Subcutaneous abdominal adipose tissue (tissue), 5 donors: ENCODE measurements around the gene EFS.

Experiments
- H3K27ac ChIP-seq: one replicate; pipeline ENCODE4 v1.7.0; 2013; ENCODE audit warnings: low read depth, mild to moderate bottlenecking, inconsistent platforms, low read length, moderate library complexity
- H3K27me3 ChIP-seq, 5 donors: one replicate each; pipeline ENCODE4 v1.7.0; 2013; ENCODE audit warnings: low read length in 5 of 5, inconsistent platforms in 1 of 5; ENCODE audit not compliant: control insufficient read depth in 5 of 5, insufficient read depth in 4 of 5
- H3K36me3 ChIP-seq, 5 donors: one replicate each; pipeline ENCODE4 v1.7.0; 2013; ENCODE audit warnings: low read length in 5 of 5; ENCODE audit not compliant: control insufficient read depth in 5 of 5, insufficient read depth in 5 of 5
- H3K4me1 ChIP-seq, 5 donors: one replicate each; pipeline ENCODE4 v1.7.0; 2013; ENCODE audit warnings: low read length in 5 of 5, mild to moderate bottlenecking in 3 of 5, moderate library complexity in 1 of 5; ENCODE audit not compliant: control insufficient read depth in 5 of 5, insufficient read depth in 5 of 5
- H3K4me3 ChIP-seq, 5 donors: one replicate each; pipeline ENCODE4 v1.7.0; 2013; ENCODE audit warnings: low read length in 5 of 5, low read depth in 1 of 5
- H3K9ac ChIP-seq, 5 donors: one replicate each; pipeline ENCODE4 v1.7.0; 2013; ENCODE audit warnings: low read length in 5 of 5, mild to moderate bottlenecking in 4 of 5, moderate library complexity in 3 of 5
- H3K9me3 ChIP-seq, 5 donors: one replicate each; pipeline ENCODE4 v1.7.0; 2013; ENCODE audit warnings: low read length in 5 of 5; ENCODE audit not compliant: control insufficient read depth in 5 of 5
- donor health status: healthy.
- donor health status: healthy.
- donor health status: healthy.
- donor health status: healthy.
- donor health status: healthy.

Gene EFS

GRCh38 chr14:23406725-23407355 is 41.9 kb upstream of the EFS start:
- Histone ChIP-seq H3K4me1 (no peaks in the 10 kb centered on the region), H3K9me3 (no peaks in the 10 kb centered on the region), H3K27me3 (peaks cover 2 to 36% (median 20%) of the 10 kb centered on the region in 5 donors), H3K4me3 (no peak overlapping the region), H3K27ac (no peak overlapping the region), H3K36me3 (no peaks in the 10 kb centered on the region), H3K9ac (no peak overlapping the region)

- Histone ChIP-seq H3K9me3 (no peaks in the 10 kb centered on the region), H3K36me3 (no peaks in the 10 kb centered on the region), H3K4me1 (no peaks in the 10 kb centered on the region), H3K27me3 (peaks cover 2 to 34% (median 20%) of the 10 kb centered on the region in 5 donors), H3K9ac (no peak overlapping the region), H3K27ac (no peak overlapping the region), H3K4me3 (no peak overlapping the region)
Observed at GRCh38 chr14:23406244-23406643, 41.3 kb upstream of the EFS start.

- Histone ChIP-seq H3K36me3 (no peaks in the 10 kb centered on the region), H3K9me3 (no peaks in the 10 kb centered on the region), H3K27me3 (peaks cover 2 to 34% (median 20%) of the 10 kb centered on the region in 5 donors), H3K9ac (no peak overlapping the region), H3K4me1 (no peaks in the 10 kb centered on the region), H3K27ac (no peak overlapping the region), H3K4me3 (no peak overlapping the region)
Observed at GRCh38 chr14:23405516-23406025, 40.6 kb upstream of the EFS start.

GRCh38 chr14:23405096-23405495 is 40.1 kb upstream of the EFS start:
- no peak overlapping the region for H3K4me3 ChIP-seq
- peaks cover 2 to 32% (median 20%) of the 10 kb centered on the region in 5 donors for H3K27me3 ChIP-seq
- H3K4me1 ChIP-seq, result no peaks in the 10 kb centered on the region
- H3K27ac ChIP-seq, result no peak overlapping the region
- no peaks in the 10 kb centered on the region for H3K9me3 ChIP-seq
- H3K36me3 ChIP-seq, result no peaks in the 10 kb centered on the region
- no peak overlapping the region for H3K9ac ChIP-seq

- H3K27me3 ChIP-seq, result peaks cover 2 to 32% (median 20%) of the 10 kb centered on the region in 5 donors
Observed at GRCh38 chr14:23404331-23404900, 39.4 kb upstream of the EFS start.

GRCh38 chr14:23403908-23404307 is 38.9 kb upstream of the EFS start:
- Histone ChIP-seq H3K36me3 (no peaks in the 10 kb centered on the region), H3K4me3 (no peak overlapping the region), H3K9ac (no peak overlapping the region), H3K4me1 (no peaks in the 10 kb centered on the region), H3K9me3 (no peaks in the 10 kb centered on the region), H3K27me3 (peaks cover 2 to 32% (median 20%) of the 10 kb centered on the region in 5 donors), H3K27ac (no peak overlapping the region)

More at GRCh38 chr14:23404331-23404900, 39.4 kb upstream of the EFS start:
- Histone ChIP-seq H3K4me3 (no peak overlapping the region), H3K9me3 (no peaks in the 10 kb centered on the region), H3K36me3 (no peaks in the 10 kb centered on the region), H3K27ac (no peak overlapping the region), H3K4me1 (no peaks in the 10 kb centered on the region), H3K9ac (no peak overlapping the region)

GRCh38 chr14:23403139-23403438 is 38.1 kb upstream of the EFS start:
- no peaks in the 10 kb centered on the region for H3K4me1 ChIP-seq
- no peaks in the 10 kb centered on the region for H3K36me3 ChIP-seq
- H3K27ac ChIP-seq, result no peak overlapping the region
- no peak overlapping the region for H3K4me3 ChIP-seq
- no peak overlapping the region for H3K9ac ChIP-seq
- H3K27me3 ChIP-seq, result peaks cover 2 to 32% (median 20%) of the 10 kb centered on the region in 5 donors
- no peaks in the 10 kb centered on the region for H3K9me3 ChIP-seq

- Histone ChIP-seq H3K36me3 (no peaks in the 10 kb centered on the region), H3K27ac (no peak overlapping the region), H3K27me3 (peaks cover 2 to 32% (median 19%) of the 10 kb centered on the region in 5 donors)
Observed at GRCh38 chr14:23402296-23403138, 37.5 kb upstream of the EFS start.

GRCh38 chr14:23401291-23401690 is 36.3 kb upstream of the EFS start:
- Histone ChIP-seq H3K4me1 (no peaks in the 10 kb centered on the region), H3K36me3 (no peaks in the 10 kb centered on the region), H3K27me3 (peaks cover 2 to 24% (median 15%) of the 10 kb centered on the region in 5 donors), H3K4me3 (no peak overlapping the region), H3K9me3 (no peaks in the 10 kb centered on the region), H3K27ac (no peak overlapping the region), H3K9ac (no peak overlapping the region)

More at GRCh38 chr14:23402296-23403138, 37.5 kb upstream of the EFS start:
- Histone ChIP-seq H3K4me1 (no peaks in the 10 kb centered on the region), H3K9me3 (no peaks in the 10 kb centered on the region), H3K9ac (no peak overlapping the region), H3K4me3 (no peak overlapping the region)
